8988T (cell line): ENCODE data around the gene FSHB.
"Not testable (repeated sequence)": the region's sequence is repeated elsewhere in the genome, so short reads cannot be mapped to it uniquely, and the experiment has no call there.

Source experiments
- DNase-seq: peaks from one replicate; pipeline ENCODE4 v3.0.0; 2011

Gene FSHB

GRCh38 chr11:30230714-30231113 lies at the start of gene FSHB:
FSHB (plus strand) TSS chr11:30231014; CDS start chr11:30231903, 889 bp downstream.
- DNase-seq = no peak

- DNase-seq = no peak
Measured at GRCh38 chr11:30186748-30187147, 44.1 kb upstream of the FSHB start.

- DNase-seq = no peak
Measured at GRCh38 chr11:30192620-30193019, 38.2 kb upstream of the FSHB start.

- no peak for DNase-seq
Measured at GRCh38 chr11:30196400-30197206, 34.2 kb upstream of the FSHB start.

GRCh38 chr11:30197869-30198268 lies 32.9 kb upstream of the FSHB start:
- DNase-seq = no peak

GRCh38 chr11:30202989-30203388 lies 27.8 kb upstream of the FSHB start:
- DNase-seq = not testable (repeated sequence)

GRCh38 chr11:30203850-30204249 lies 27.0 kb upstream of the FSHB start:
- no peak for DNase-seq

- no peak for DNase-seq
Measured at GRCh38 chr11:30206249-30206996, 24.4 kb upstream of the FSHB start.

- DNase-seq = no peak
Measured at GRCh38 chr11:30210357-30210756, 20.5 kb upstream of the FSHB start.

GRCh38 chr11:30216534-30216933 lies 14.3 kb upstream of the FSHB start:
- DNase-seq = no peak

- DNase-seq = no peak
Measured at GRCh38 chr11:30218278-30218677, 12.5 kb upstream of the FSHB start.

GRCh38 chr11:30225642-30226041 lies 5.2 kb upstream of the FSHB start:
- no peak for DNase-seq

- DNase-seq = no peak
Measured at GRCh38 chr11:30228323-30228884, 2.4 kb upstream of the FSHB start.

GRCh38 chr11:30239025-30239424 lies 8.2 kb downstream of the FSHB start:
- DNase-seq = no peak

- DNase-seq = no peak
Measured at GRCh38 chr11:30244265-30244664, 13.5 kb downstream of the FSHB start.

GRCh38 chr11:30245621-30246020 lies 14.8 kb downstream of the FSHB start:
- DNase-seq = no peak

- no peak for DNase-seq
Measured at GRCh38 chr11:30254307-30255298, 23.8 kb downstream of the FSHB start.

- DNase-seq = no peak
Measured at GRCh38 chr11:30255637-30256036, 24.8 kb downstream of the FSHB start.

GRCh38 chr11:30257058-30257457 lies 26.2 kb downstream of the FSHB start:
- DNase-seq = no peak

- no peak for DNase-seq
Measured at GRCh38 chr11:30258679-30259078, 27.9 kb downstream of the FSHB start.

- DNase-seq = no peak
Measured at GRCh38 chr11:30260813-30261212, 30.0 kb downstream of the FSHB start.

GRCh38 chr11:30261821-30262220 lies 31.0 kb downstream of the FSHB start:
- DNase-seq = no peak

- DNase-seq = not testable (repeated sequence)
Measured at GRCh38 chr11:30268638-30269037, 37.8 kb downstream of the FSHB start.
